H1 (cell line): ENCODE results near the gene RXRA. TPM values are rescaled to one million over a fixed set of nuclear protein-coding genes. Genes with fewer than 3 reads are reported as not detected.

Experiments
- CBX5 ChIP-seq: fragments of 300-800, 300-1000 bp; sonication (generic); IDR thresholded peaks from 2 replicates; pipeline ENCODE4 v1.7.1; 2016; ENCODE audit warnings: antibody characterized with exemption, low read length, low read depth
- EZH2 ChIP-seq: fragments of 200-600 bp; sonication (generic); IDR thresholded peaks from 2 replicates; pipeline ENCODE4 v1.7.1; 2012; ENCODE audit warnings: low read depth, mild to moderate bottlenecking, moderate library complexity, low read length, inconsistent platforms; ENCODE audit not compliant: severe bottlenecking
- polyA plus RNA-seq, 7 experiments: library from polyadenylated mRNA; depleted of rRNA in 3 of 7; stranded (reverse) in 5 of 7; unstranded in 2 of 7; fragments of >200 nt in 5 of 7; fragments of 200-250 nt in 2 of 7; gene quantifications; 1 replicate in 5 of 7; 2 replicates in 1 of 7; 4 replicates in 1 of 7; pipeline versions ENCODE4 v1.2.1 to v1.2.3, GENCODE V29; 2011 to 2013; ENCODE audit warnings: missing spikeins in 2 of 7, mixed read lengths in 2 of 7
- total RNA-seq: library from RNA; stranded (reverse); fragmentation: NEBNext Ultra II Directional; extraction: Animal tissue kit (Norgen Biotek cat#: 25700); gene quantifications from 2 replicates; pipeline ENCODE4 v1.2.1, GENCODE V29; 2021

The RXRA gene
- total and polyA plus RNA-seq, 2 of the 8 experiments (the other 6 are each of a cell fraction or from before 2014, with no cell fraction given) = 9.8 to 29.4 TPM

DNA sequence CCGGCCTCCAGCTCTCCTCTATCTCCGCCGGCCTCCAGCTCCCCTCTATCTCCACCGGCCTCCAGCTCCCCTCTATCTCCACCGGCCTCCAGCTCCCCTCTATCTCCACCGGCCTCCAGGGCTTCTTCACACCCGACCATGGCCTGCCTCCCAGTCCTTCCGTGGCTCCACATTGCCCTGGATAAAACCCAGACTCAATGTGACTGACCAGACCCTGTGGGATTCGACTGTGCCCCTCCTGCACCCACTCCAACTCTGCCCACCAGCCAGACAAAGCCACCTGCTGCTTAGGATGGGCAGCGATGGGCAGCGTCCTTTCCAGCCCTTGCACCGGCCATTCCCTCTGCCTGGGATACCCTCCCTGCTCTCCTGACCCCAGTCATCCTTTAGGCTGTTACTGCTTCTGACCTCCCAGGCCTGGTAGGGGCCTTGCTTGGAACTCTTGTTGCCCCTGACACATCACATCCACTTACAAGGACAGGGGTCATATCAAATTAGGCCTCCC is 30.5 kb upstream of the RXRA start (continued):
- TF ChIP-seq EZH2 = no peak
- no peak for TF ChIP-seq CBX5
